ENCODE results near the gene RGS9.
"Not testable (repeated sequence)": the region's sequence is repeated elsewhere in the genome, so short reads cannot be mapped to it uniquely, and the experiment has no call there.

RGS9 gene

DNA sequence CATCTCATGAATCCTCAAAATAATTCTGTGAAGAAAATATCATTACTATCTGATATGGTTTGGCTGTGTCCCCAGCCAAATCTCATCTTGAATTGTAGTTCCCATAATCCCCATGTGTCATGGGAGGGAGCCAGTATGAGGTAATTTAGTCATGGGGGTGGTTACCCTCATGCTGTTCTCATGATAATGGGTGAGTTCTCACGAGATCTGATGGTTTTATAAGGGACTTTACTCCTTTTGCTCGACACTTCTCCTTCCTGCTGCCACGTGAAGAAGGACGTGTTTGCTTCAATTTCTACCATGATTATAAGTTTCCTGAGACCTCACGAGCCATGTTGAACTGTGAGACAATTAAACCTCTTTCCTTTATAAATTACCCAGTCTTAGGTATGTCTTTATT lies 20.7 kb upstream of the RGS9 start:
- not testable (repeated sequence) for DNase-seq (ENCODE audit: low read depth)

DNA sequence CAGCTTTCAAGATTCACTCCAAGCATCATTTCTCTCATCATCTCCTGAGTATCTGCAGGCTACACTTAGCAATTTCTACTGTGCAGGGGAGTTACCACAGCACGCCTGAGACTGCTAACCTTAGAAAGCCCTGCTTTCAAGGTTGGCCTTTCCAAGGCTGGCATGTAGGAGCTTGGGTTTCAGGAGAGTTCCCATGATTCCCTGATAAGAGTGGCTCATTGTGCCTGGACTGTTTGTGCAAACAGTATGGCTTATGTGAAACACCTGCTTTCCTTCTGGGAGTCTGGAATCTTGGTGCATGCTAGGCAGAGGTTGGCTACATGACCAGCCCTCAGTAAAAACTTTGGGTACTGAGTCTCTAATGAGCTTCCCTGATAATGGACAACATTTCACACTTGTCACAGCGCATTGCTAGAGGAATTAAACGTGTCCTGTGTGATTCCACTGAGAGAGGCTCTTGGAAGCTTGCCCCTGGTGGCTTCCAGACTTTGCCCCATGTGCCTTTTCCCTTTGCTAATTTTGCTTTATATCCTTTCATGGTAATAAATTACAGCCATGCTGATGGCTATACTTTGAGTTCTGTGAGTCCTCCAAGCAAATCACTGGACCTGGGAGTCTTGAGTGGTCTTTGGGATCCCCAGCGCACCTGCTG lies 19.7 kb upstream of the RGS9 start:
- no peak for DNase-seq (ENCODE audit: low read depth)

GRCh38 chr17:65121368-65121767 lies 15.8 kb upstream of the RGS9 start:
- DNase-seq (ENCODE audit: low read depth): no peak

DNA sequence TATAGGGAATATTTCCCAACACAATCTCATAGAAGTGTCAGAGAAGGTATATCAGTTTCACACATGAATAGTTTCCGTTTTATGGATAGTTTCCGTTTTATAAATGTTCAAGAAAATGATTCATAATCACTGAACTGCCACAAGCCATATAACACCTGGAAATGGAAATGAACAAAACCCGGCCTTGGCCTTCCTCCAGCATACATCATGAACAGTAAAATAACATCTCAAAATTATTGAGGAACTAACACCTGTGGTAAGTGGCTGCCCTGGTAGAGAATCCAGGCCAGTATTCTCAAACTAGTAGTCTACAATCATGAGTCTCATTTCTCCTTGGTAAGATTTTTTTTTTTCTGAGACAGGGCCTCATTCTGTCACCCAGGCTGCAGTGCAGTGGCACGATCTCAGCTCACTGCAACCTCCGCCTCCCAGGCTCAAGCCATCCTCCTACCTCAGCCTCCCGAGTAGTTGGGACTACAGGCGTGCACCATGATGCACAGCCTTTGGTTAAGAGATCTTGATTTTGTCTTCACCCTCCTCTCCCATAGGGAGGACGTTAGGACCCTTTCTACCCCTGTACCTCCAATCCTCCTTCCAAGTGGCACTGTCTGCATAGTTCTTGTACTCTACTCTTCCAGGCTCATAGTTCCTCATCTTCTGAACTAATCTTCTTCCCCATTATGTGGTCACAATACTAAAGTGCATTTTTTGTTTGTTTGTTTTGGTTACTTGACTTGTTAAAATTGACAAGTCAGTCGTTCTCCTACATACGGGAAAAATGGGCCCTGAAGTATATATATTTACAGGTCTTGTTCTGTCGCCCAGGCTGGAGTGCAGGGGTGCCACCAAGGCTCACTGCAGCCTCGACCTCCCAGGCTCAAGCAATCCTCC lies 15.0 kb upstream of the RGS9 start:
- DNase-seq (ENCODE audit: low read depth): no peak

- peak; percentile 76 for DNase-seq (ENCODE audit: low read depth)
Measured at GRCh38 chr17:65122836-65123756, 14.1 kb upstream of the RGS9 start.

DNA sequence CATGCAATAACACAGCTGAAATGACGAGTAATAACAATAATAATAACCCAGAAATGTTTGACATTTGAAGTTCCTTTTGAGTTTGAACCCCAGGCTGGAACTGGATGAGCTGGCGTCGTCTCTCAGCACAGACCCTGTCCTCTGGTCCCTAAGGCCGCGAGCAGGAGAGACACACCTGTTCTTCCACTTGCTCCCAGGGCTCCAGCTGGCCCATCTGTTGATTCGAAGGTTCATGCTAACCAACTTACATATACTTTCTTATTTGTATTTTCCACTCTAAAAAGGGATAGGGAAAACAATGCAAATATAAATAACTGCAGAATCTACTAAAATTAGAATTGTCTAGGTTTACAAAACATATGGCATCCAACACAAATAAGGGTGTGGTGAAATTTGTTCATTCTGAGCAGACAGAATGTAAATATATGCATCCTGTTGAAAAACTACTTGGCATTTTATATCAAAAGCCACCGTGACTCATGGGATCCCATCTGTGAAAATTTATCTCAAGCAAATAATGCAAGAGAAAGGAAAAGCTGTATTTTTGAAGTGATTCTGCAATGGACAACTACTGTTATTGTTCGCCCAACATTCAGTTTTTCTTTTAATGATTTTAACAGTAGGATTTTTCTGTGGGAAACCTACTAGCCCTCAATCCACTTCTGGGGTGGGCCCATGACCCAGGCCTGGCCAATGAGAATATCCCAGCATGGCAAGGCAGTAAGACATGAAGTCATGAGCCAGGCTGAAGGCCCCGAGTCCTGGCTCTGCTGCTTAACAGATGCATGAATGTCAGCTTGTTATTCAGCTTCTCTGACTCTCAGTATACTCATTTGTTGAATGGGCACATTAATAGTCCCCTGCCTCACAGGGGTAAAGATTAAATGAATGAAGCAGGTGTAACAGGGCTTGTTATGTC lies 13.2 kb upstream of the RGS9 start:
- no peak for DNase-seq (ENCODE audit: low read depth)

GRCh38 chr17:65130832-65131231 lies 6.3 kb upstream of the RGS9 start:
- DNase-seq (ENCODE audit: low read depth): no peak

DNA sequence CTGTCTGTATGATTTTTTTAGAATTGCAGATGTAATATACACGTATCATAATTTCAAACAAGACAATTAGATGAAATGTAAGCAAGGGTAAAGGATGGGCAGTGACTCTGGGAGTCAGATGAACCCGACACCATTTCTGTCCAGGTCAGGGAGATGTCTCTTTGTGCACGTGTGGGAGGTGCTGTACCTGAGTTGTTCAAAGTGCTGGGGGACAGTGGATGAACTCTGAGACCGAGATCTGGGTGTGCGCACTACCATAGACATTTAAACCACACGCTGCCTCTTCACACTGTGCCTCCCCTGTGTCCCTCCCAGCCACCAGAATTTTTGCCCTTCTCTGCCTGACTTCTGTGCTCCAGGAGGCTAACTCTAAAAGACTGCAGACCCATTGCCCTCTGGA lies 5.9 kb upstream of the RGS9 start:
- DNase-seq (ENCODE audit: low read depth): no peak

- no peak for DNase-seq (ENCODE audit: low read depth)
Measured at GRCh38 chr17:65131946-65132345, 5.2 kb upstream of the RGS9 start.

DNA sequence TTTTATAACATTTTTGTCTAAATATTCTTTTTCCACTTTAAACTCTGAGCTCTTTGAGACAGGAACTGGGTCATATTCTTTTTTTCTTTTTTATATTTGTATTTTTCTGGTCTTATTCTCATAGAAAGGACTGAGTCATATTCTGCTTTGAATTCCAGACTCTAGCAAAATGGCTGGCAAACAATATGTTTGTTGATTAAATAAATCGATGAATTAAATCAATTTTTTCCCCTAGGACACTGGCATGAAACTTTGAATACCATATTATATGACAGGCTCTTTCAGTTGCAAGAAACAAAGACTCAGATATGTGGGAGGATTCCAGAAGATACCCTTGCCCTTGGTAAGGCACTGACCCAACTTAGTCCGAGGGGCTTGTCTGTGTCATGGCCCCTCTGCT lies 3.1 kb upstream of the RGS9 start:
- DNase-seq (ENCODE audit: low read depth): no peak

- no peak for DNase-seq (ENCODE audit: low read depth)
Measured at GRCh38 chr17:65139101-65139764, 2.1 kb downstream of the RGS9 start.

GRCh38 chr17:65142247-65142646 lies 5.1 kb downstream of the RGS9 start:
- DNase-seq (ENCODE audit: low read depth): no peak

DNA sequence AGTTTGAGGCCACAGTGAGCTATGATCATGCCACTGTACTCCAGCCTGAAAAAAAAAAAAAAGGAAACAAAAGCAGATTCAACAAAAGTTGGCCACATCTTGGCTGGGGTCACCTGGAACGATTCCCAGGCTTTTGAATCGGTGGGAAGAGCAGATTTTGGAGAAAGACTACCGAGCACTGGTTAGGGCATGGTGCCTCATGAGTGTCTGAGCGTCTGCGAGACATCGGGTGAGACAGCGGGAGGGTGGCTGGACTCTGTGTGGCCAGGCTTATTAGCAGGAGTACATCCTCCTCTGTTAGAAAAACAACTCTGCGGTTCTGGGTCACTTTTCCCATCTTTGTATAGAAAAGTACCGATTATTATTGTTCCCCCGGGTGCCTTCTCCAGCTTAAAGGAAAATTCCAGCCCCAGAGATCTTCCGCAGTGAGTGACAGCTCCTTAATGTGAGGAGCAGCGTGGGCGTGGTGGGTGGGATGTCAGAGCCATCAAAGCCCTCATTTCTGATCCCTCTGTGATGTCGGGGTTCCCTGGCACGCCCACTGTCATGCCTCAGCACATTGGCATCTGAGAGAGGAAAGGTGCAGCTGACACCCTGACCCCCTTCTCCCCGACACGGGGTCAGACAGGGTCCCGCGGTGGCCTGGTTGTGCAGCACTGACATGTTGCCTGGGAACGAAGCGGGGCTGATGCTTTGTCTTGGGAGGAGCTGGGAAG lies 6.9 kb downstream of the RGS9 start:
- no peak for DNase-seq (ENCODE audit: low read depth)

GRCh38 chr17:65145743-65146142 lies 8.6 kb downstream of the RGS9 start:
- DNase-seq (ENCODE audit: low read depth): no peak

DNA sequence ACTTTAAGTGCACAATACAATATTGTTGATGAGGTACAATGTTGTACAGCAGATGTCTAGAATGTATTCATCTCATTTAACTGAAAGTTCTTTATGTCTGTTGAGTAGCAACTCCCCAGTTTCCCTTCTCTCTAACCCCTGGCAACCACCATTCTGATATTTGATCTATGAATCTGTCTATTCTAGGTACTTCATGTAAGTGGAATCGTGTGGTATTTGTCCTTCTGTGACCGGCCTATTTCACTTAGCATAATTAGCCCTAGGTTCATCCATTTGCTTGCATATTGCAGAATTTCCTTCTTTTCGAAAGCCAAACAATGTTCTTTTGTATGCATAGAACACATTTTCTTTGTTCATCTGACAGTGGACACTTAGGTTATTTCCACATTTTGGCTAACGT lies 10.8 kb downstream of the RGS9 start:
- no peak for DNase-seq (ENCODE audit: low read depth)

DNA sequence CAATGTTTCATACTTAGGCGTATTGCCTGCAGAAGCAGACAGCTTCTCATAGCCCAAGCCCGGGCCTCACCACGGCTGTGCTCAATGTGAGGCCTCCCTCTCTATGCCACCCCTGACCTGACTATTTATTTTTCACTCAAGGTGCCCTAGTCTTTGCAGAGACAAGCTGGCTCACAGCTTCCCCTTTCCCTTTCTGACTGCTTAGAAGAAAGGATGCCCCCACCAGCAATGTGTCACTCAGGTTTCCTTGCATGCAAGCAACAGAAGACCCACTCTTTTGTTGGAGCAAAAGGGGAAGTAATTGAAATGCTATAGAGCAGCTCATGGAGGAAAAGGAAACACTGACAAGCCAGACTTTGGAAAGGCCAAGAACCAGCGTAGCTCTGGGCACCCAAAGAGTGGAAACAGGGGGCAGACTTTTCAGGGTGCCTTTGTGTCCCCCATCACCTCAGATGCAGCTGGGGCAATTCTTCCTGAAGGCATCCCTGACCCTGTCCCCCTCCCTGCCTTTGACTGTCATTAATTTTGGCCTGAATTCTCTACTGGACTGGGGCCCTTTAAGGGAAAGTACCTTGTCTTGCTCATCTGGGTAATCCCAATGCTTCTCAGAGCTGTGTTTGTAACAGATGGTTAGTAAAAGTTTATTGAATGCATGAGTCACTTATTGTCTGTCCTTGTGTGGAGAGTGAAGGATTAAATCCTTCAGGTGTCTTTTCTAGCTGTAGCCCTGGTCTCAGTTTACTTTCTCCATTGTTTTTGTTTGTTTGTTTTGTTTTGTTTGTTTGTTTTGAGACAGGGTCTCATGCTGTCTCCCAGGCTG lies 17.8 kb downstream of the RGS9 start:
- DNase-seq (ENCODE audit: low read depth): no peak

GRCh38 chr17:65155622-65156021 lies 18.5 kb downstream of the RGS9 start:
- no peak for DNase-seq (ENCODE audit: low read depth)

DNA sequence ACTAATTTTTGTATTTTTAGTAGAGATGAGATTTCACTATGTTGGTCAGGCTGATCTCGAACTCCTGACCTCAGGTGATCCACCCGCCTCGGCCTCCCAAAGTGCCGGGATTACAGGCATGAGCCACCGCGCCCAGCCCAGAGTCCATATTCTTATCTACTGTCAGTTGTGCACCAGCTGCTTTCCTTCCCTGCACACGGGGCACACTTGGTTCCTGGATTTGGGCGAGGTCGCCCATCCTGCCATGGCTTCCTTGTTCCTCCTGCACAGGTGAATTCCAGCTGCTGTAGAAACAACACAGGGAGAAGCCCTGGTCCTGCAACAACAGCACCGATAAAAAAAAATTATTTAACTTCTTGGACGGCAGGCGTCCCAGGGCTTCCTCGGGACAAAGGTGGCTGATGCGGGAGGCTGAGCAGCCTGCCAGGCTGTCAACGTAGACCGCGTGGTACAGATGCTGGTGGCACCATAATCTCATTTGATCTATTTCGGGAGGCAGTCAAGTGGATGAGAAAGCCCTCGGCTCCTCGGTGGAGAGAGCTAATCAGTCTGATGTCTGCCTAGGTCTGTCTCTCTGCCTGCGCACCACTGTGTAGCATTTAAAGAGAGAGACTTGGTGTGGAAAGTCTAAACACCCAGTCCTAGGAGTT lies 19.1 kb downstream of the RGS9 start:
- no peak for DNase-seq (ENCODE audit: low read depth)

Data from activated gamma-delta T cell treated with anti-CD3 and anti-CD28 coated beads, Interleukin-2, amount 50 U/mL, for 16 hours (primary cell).